Hematopoietic multipotent progenitor cell treated with erythropoietin and hydrocortisone succinate and interleukin-3 and kit ligand, for 4 days (in vitro differentiated cells): ENCODE measurements around the gene LDLR.
A peak's percentile ranks its signal among the peaks of the same experiment; 100 is the strongest.
"Not testable (repeated sequence)": the region's sequence is repeated elsewhere in the genome, so short reads cannot be mapped to it uniquely, and the experiment has no call there.

Experiments used
- DNase-seq: peaks from one replicate; pipeline ENCODE4 v3.0.0-alpha.2; 2015

The LDLR gene

DNA sequence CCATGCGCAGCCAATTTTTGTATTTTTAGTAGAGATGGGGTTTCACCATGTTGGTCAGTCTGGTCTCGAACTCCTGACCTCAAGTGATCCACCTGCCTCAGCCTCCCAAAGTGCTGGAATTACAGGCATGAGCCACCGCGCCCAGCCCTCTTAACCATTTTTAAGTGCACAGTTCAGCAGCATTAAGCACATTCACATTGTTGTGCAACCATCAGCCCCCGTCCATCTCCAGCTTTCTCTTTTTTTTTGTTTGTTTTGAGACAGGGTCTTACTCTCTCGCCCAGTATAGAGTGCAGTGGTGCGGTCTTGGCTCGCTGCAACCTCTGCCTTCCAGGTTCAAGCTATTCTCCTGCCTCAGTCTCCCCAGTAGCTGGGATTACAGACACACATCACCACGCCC, 12.5 kb upstream of the LDLR start:
- not testable (repeated sequence) for DNase-seq

DNA sequence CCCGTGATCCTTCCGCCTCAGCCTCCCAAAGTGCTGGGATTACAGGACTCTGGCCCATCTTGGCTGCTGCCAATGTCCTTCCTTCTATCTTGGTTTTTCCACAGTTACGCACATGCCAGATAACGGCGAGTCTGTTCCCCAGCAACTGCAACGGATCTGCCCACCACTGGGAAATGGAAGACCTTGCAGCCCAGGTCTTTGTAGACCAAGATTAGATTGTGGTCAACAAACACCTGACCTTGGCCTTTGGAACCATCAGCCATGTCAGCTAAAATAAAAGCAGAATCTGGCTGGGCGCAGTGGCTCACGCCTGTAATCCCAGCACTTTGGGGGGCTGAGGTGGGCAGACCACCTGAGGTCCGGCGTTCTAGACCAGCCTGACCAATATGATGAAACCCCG, 10.4 kb upstream of the LDLR start:
- DNase-seq, result no peak

DNA sequence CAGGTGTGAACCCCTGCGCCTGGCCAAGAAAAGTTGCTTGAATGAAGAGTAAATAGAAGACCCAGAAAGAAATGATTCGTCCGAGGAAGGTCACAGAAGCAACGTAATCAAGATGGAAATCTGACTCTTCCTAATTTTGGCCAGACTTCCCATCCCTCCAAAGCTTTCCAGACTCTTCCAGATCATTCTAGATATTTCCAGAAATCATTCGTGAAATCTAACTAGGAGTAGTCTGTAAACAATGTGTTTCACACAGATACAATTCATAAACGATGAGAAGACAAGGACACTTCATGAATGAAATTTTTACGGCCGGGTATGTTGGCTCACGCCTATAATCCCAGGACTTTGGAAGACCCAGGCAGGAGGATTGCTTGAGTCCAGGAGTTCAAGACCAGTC, 9.3 kb upstream of the LDLR start:
- DNase-seq, result no peak

- peak; percentile 60 for DNase-seq
These were observed 1.3 kb upstream of the LDLR start for GRCh38 chr19:11087870-11088505.

GRCh38 chr19:11088506-11089253, 583 bp upstream of the LDLR start:
- DNase-seq, result no peak

GRCh38 chr19:11090014-11090263, 676 bp downstream of the LDLR start:
- not testable (repeated sequence) for DNase-seq

GRCh38 chr19:11090264-11090996, 1.2 kb downstream of the LDLR start:
- DNase-seq, result peak; percentile 99

DNA sequence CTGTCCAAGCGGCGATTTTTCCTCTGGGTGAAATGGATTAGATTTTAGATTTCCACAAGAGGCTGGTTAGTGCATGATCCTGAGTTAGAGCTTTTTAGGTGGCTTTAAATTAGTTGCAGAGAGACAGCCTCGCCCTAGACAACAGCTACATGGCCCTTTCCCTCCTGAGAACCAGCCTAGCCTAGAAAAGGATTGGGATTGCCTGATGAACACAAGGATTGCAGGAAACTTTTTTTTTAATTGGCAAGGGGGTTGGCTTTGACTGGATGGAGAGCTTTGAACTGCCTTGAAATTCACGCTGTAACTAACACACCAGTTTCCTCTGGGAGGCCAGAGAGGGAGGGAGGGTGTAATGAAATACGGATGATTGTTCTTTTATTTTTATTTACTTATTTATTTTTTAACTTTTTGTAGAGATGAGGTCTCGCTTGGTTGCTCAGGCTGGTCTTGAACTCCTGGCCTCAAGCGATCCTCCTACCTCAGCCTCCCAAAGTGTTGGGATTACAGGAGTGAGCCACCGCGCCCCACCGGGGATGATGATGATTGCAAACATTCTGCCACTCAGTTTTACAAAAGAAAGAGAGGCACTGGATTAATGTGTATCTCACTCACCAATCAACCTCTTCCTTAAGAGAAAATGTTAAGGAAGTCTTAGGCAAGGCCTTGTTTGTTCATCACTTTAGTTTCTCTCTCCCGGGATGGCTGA, 1.9 kb downstream of the LDLR start:
- DNase-seq, result no peak

DNA sequence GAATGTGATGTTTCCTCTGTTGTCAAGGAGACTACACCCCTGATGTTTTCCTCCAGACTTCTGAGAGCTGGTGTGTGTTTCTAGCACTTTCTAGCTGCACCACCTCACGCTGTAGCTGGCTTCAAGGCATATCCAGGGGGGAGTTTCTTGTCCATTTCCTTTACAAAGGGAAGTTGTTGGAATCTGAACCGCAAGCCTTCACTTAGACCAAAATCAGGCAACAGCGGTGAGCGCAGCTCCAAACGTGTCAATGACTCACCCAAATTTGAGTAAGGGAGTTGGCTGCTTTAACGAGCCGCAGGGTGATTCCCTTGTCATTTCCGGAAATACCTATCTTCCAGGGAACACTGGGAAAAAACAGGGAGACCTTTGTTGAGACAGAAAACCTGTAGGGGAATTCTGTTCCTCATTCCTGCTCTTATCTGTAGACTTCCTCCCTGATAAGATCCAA, 2.5 kb downstream of the LDLR start:
- peak; percentile 67 for DNase-seq

DNA sequence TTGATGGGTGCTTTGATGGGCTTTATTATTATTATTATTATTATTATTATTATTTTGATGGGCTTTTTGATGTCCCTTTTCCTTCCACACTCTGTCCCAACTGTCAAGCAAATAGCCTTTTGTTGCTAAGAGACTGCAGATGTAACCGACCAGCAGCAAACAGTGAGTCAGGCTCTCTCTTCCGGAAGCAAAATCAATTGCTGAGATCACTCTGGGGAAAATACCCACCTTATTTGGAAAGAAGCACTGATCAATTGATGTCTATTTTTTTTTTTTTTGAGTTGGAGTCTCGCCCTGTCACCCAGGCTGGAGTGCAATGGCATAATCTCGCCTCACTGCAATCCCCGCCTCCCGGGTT, 2.9 kb downstream of the LDLR start:
- peak; percentile 50 for DNase-seq

DNA sequence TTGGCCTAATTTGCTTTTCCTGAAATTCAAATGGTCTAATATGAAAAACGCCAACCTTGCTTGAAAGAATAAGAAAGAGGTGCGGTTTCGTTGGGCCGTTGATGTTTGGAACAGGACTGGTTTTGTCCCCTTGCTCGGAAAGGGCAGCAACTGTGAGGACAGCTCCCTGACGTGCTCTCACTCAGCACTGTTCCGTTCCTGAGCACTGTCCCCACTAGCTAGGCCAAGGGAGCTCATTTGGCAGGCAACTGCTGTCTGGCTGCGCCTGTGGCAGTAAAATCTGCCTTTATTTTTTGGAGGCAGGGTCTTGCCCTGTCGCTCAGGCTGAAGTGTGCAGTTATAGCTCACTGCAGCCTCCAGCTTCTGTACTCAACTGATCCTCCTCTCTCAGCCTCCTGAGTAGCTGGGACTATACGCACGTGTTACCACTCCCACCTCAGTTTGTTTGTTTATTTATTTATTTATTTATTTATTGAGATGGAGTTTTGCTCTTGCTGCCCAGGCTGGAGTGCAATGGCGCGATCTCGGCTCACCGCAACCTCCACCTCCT, 4.5 kb downstream of the LDLR start:
- DNase-seq, result no peak

DNA sequence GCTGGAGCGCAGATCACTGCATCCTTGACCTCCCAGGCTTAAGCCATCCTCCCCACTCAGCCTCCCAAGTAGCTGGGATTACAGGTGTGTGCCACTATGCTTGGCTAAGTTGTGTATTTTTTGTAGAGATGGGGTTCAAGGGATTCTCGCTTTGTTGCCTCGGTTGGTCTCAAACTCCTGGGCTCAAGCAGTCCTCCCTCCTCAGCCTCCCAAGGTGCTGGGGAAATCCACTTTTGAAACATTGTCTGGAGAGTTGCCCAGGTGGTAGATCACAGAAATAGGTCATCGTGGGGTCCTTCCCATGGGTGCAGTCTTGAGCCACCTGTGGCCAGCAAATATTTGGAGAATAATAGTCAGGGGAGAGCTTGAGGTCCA, 5.2 kb downstream of the LDLR start:
- DNase-seq, result no peak

DNA sequence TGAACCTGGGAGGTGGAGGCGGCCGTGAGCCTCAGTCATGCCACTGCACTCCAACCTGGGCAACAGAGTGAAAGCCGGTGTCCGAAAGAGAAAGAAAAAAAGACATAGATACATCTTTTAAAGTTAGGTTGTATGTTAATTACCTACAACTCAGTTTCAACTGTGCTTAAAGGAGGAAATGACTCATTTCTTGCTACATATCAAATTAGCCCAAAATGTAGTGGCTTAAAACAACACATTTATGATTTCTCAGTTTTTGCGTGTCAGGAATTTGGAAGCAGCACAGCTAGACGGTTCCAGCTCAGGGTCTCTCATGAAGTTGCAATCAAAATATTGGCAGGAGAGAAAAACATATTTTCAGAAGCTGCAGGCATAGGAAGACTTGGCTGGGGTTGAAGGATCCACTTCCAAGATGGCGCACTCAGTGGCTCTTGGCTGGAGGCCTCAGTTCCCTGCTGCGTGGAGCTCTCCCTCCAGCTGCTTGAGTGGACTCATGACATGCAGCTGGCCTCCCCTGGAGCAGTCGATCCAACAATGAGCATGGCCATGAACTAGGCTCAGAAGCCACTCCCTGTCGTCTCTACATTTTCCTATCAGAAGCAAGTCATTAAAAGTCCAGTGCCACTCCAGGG, 7.1 kb downstream of the LDLR start:
- peak; percentile 50 for DNase-seq

- not testable (repeated sequence) for DNase-seq
These were observed 8.1 kb downstream of the LDLR start for GRCh38 chr19:11097367-11097766.

DNA sequence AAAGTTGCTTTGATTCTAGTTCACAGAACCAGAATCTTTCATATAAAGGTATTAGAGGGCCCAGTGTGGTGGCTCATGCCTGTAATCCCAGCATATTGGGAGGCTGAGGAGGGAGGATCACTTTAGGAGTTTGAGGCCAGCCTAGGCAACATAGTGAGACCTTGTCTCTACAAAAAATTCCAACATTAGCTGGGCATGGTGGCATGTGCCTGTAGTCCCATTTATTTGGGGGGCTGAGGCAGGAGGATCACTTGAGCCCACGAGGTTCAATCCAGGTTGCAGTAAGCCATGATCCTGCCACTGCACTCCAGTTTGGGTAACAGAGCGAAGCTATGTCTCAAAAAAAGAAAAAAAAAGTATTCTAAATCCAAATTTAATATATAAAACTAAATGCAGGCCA, 9.1 kb downstream of the LDLR start:
- no peak for DNase-seq

- no peak for DNase-seq
These were observed 9.6 kb downstream of the LDLR start for GRCh38 chr19:11098861-11099260.

DNA sequence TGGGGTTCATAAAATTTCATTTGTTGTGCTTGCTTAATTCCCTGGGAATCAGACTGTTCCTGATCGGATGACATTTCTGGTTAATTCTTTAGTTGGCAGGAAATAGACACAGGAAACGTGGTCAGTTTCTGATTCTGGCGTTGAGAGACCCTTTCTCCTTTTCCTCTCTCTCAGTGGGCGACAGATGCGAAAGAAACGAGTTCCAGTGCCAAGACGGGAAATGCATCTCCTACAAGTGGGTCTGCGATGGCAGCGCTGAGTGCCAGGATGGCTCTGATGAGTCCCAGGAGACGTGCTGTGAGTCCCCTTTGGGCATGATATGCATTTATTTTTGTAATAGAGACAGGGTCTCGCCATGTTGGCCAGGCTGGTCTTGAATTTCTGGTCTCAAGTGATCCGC, 10.8 kb downstream of the LDLR start:
- no peak for DNase-seq

- DNase-seq, result no peak
These were observed 11.8 kb downstream of the LDLR start for GRCh38 chr19:11101057-11101456.

- DNase-seq, result no peak
These were observed 13.7 kb downstream of the LDLR start for GRCh38 chr19:11102944-11103343.

DNA sequence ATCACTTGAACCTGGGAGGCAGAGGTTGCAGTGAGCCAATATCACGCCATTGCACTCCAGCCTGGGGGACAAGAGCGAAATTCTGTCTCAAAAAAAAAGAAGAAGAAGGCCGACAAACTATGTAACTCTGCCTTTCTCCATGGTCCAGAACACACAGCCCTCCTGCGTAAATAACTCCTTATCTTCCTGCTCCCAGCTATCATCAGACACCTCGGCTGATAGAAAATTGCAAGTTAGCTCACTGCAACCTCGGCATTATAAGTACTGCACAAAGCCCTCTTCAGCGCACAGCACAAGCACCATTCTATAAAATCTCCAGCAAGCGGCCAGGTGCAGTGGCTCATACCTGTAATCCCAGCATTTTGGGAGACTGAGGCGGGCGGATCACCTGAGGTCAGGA, 14.4 kb downstream of the LDLR start:
- DNase-seq, result not testable (repeated sequence)

- DNase-seq, result no peak
These were observed 15.9 kb downstream of the LDLR start for GRCh38 chr19:11105014-11105636.

- DNase-seq, result no peak
These were observed 17.2 kb downstream of the LDLR start for GRCh38 chr19:11106477-11106876.

DNA sequence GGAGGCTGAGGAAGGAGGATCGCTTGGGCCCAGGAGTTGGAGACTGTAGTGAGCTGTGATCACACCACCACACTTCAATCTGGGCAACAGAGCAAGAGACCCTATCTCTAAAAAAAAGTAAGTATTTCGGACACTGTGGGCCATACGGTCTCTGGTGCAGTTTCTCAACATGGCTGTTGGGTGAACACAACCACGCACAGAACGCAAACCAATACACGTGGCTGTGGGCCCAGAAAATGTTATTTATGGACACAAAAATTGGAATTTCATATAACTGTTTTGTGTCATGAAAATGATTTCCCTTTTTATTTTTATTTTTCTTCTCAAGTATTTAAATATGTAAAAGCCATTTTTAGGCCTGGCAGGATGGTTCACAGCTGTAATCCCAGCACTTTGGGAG, 19.5 kb downstream of the LDLR start:
- DNase-seq, result no peak
